IPS-20b (cell line): ENCODE data around the gene CORO1C.

Experiments used
- H3K27ac ChIP-seq: one replicate; pipeline ENCODE4 v1.5.1; 2013; ENCODE audit warnings: low read length
- H3K27me3 ChIP-seq: 2 replicates; pipeline ENCODE4 v1.6.1; 2013; ENCODE audit warnings: mild to moderate bottlenecking, low read length, inconsistent platforms; ENCODE audit not compliant: insufficient read depth
- H3K36me3 ChIP-seq: 2 replicates; pipeline ENCODE4 v1.6.1; 2013; ENCODE audit warnings: low read depth, mild to moderate bottlenecking, inconsistent platforms, low read length, moderate library complexity; ENCODE audit not compliant: insufficient read depth
- H3K4me1 ChIP-seq: 2 replicates; pipeline ENCODE4 v1.6.1; 2013; ENCODE audit warnings: mild to moderate bottlenecking, control low read depth, inconsistent platforms, low read length, moderate library complexity; ENCODE audit not compliant: insufficient read depth
- H3K4me3 ChIP-seq: 2 replicates; pipeline ENCODE4 v1.5.1; 2013; ENCODE audit warnings: mild to moderate bottlenecking, low read length, inconsistent platforms
- H3K9ac ChIP-seq: 2 replicates; pipeline ENCODE4 v1.6.1; 2013; ENCODE audit warnings: low read depth, mild to moderate bottlenecking, inconsistent platforms, low read length, moderate library complexity
- H3K9me3 ChIP-seq: 2 replicates; pipeline ENCODE4 v1.6.1; 2013; ENCODE audit warnings: mild to moderate bottlenecking, low read depth, low read length, inconsistent platforms; ENCODE audit not compliant: insufficient read depth

Gene CORO1C

GRCh38 chr12:108618079-108618952 is 113.0 kb downstream of the CORO1C start:
- no peak overlapping the region for H3K4me3 ChIP-seq
- no peaks in the 10 kb centered on the region; the same call in 1 of the 2 replicates for H3K9me3 ChIP-seq
- H3K36me3 ChIP-seq, result no peaks in the 10 kb centered on the region
- no peaks in the 10 kb centered on the region; the same call in 1 of the 2 replicates for H3K4me1 ChIP-seq
- no peak overlapping the region for H3K9ac ChIP-seq
- H3K27ac ChIP-seq, result no peak overlapping the region
- no peaks in the 10 kb centered on the region for H3K27me3 ChIP-seq

DNA sequence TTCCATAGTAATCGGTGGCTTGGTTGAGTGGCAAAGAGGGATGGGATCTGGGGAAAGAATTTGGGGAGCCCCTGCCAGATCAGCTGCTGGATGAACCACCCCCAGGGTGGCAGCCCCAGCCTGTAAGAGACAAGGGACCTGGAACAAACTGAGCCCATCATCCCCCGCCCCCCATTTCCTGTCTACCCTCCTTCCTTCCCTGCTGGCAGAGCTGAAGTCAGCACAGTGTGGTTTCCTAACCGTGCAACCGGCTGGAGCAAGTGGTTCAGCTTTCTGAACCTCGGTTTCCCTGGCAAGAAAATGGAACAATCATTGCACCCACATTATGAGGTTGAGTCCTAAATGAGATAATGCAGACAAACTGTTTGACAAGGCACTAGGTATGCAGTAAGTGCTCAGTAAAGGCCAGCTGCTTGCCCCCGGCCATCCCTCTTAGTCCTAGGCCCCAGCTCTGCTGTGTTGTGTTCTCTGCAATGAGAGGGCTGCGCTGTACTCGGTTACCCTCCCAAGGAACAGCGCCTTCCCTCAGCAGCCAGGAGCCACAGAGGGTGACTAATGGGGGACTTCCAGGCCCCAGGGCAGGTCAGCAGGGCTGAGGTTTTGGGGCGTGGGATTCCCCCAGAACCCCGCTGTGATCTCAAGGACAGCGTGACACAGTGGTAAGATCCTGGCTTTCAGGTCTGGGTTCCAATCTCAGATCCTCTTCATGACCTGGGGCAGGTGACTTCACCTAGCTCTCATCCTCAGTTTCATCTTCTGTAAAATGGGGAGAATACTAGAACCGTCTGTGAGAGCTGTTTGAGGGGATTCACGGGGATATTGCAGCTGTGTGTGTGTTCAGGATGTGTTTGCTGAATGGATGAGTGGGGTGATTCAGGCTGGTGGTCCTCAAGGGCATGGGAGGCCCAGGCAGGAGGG is 114.1 kb downstream of the CORO1C start:
- Histone ChIP-seq H3K4me3 (no peak overlapping the region), H3K9ac (no peak overlapping the region), H3K4me1 (no peaks in the 10 kb centered on the region; the same call in 1 of the 2 replicates), H3K36me3 (no peaks in the 10 kb centered on the region), H3K9me3 (no peaks in the 10 kb centered on the region; the same call in 1 of the 2 replicates), H3K27ac (no peak overlapping the region), H3K27me3 (no peaks in the 10 kb centered on the region)

GRCh38 chr12:108616359-108616758 is 115.0 kb downstream of the CORO1C start:
- Histone ChIP-seq H3K9ac (no peak overlapping the region), H3K27me3 (no peaks in the 10 kb centered on the region), H3K9me3 (no peaks in the 10 kb centered on the region; the same call in 1 of the 2 replicates), H3K36me3 (no peaks in the 10 kb centered on the region), H3K4me3 (no peak overlapping the region), H3K4me1 (no peaks in the 10 kb centered on the region), H3K27ac (no peak overlapping the region)

DNA sequence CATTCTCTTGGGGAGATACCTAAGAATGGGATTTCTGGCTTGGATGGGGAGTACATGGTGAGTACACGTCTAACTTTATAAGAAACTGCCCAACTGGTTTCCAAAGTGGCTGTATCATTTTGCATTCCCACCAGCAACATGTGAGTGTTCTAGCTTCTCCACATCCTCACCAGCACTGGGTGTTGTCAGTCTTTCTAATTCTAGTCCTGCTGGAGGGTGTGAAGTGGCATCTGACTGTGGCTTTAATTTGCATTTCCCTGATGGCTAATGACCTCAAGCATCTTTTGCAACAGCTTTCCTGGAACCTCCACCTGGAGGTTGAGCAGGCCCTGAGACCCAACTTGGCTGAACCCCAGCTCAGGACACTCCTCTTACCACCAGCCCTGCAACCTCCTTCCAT is 115.4 kb downstream of the CORO1C start:
- H3K9ac ChIP-seq, result no peak overlapping the region
- no peaks in the 10 kb centered on the region; the same call in 1 of the 2 replicates for H3K9me3 ChIP-seq

DNA sequence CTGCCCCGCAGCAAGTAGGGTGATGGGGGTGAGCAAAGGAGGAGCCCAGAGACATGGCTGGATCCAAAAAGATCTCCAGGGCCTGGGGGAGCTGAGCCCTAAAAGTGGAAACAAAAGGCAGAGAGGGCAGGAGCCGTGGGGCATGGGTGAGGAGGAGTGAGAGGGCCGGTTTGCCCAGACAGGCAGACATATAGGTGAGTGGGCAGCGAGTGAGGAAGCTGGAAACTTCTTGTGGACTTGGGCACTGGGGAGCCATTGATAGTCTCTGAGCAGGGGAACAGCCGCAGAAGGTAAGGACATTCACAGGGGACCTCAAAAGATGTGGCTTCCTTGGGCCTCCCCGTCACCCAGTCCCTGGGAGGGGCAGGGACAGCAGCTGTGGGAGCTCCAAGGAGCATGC is 116.7 kb downstream of the CORO1C start:
- no peaks in the 10 kb centered on the region for H3K36me3 ChIP-seq
- no peaks in the 10 kb centered on the region; the same call in 1 of the 2 replicates for H3K4me1 ChIP-seq
- H3K27me3 ChIP-seq, result no peaks in the 10 kb centered on the region
- H3K4me3 ChIP-seq, result no peak overlapping the region
- no peak overlapping the region for H3K27ac ChIP-seq
- no peaks in the 10 kb centered on the region; the same call in 1 of the 2 replicates for H3K9me3 ChIP-seq
- H3K9ac ChIP-seq, result no peak overlapping the region

More for the DNA sequence above, 115.4 kb downstream of the CORO1C start:
- Histone ChIP-seq H3K27me3 (no peaks in the 10 kb centered on the region), H3K4me1 (no peaks in the 10 kb centered on the region), H3K4me3 (no peak overlapping the region), H3K27ac (no peak overlapping the region), H3K36me3 (no peaks in the 10 kb centered on the region)

GRCh38 chr12:108614041-108614440 is 117.3 kb downstream of the CORO1C start:
- no peaks in the 10 kb centered on the region; the same call in 1 of the 2 replicates for H3K4me1 ChIP-seq
- H3K36me3 ChIP-seq, result no peaks in the 10 kb centered on the region
- H3K27ac ChIP-seq, result no peak overlapping the region
- H3K27me3 ChIP-seq, result no peaks in the 10 kb centered on the region
- H3K4me3 ChIP-seq, result no peak overlapping the region
- no peaks in the 10 kb centered on the region; the same call in 1 of the 2 replicates for H3K9me3 ChIP-seq
- H3K9ac ChIP-seq, result no peak overlapping the region

DNA sequence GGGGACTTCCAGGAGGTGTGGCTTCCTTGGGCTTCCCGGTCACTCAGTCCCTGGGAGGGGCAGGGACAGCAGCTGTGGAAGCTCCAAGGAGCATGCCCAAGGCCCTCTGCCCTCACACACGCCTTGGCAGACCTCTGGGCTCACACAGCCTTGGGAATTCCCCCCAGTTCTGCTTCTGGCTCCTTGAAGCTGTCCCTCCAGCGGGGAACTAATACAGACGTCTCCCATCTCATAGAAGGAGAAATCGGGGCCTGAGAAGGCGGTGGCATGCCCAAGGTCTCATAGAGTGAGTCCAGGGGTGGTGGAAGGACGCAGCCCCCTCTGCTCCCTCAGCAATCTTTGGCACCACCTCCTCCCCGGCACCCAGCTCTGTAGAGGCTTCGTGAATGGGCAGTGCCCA is 117.8 kb downstream of the CORO1C start:
- Histone ChIP-seq H3K27ac (no peak overlapping the region), H3K27me3 (no peaks in the 10 kb centered on the region), H3K36me3 (no peaks in the 10 kb centered on the region), H3K4me3 (no peak overlapping the region), H3K4me1 (no peaks in the 10 kb centered on the region; the same call in 1 of the 2 replicates), H3K9me3 (no peaks in the 10 kb centered on the region; the same call in 1 of the 2 replicates), H3K9ac (no peak overlapping the region)

DNA sequence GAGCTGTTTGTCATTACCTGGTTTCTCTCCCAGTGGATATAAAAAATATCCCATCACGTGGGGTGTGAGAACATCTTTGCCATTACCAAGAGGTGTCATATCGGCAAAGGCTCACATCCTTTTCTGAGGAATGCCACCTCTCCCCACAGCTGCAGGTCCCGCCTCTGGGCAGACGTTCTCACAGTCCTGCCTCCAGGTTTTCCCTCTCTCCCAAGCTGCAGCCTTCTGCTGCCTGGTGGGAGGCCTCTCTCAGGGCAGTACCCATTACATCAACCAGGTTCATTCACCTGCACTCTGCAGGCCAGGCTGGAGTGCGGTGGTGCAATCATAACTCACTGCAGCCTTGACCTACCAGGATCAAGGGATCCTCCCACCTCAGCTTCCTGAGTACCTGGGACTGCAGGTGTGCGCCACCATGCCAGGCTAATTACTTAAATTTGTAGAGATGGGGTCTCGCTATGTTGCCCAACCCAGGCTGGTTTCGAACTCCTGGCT is 118.5 kb downstream of the CORO1C start:
- H3K27ac ChIP-seq, result no peak overlapping the region
- no peaks in the 10 kb centered on the region for H3K27me3 ChIP-seq
- no peak overlapping the region for H3K4me3 ChIP-seq
- H3K9ac ChIP-seq, result no peak overlapping the region
- H3K36me3 ChIP-seq, result no peaks in the 10 kb centered on the region
- no peaks in the 10 kb centered on the region; the same call in 1 of the 2 replicates for H3K9me3 ChIP-seq
- no peaks in the 10 kb centered on the region; the same call in 1 of the 2 replicates for H3K4me1 ChIP-seq

DNA sequence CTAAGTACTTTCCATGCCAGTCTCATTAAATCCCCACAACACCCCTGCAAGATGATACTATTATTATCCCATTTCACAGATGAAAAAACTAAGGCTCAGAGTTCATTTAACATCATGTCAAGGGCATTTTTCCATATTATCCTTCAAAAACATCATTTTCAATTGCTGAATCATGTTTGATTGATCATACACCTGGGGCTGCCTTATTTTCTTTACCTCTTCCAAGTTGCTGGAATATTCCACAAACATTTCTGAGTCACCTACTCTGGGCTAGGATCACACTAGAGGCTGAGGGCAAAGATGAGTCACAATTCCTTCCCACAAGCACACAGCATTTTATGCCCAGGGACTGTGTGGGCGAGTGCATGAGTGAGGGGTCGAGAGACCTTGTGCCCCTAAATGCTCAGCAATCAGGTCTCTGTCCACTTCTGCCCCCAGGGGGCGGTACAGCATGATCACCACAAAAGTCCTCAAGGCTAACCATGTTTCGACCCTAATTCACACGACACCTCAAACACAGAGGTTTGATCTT is 119.4 kb downstream of the CORO1C start:
- Histone ChIP-seq H3K9ac (no peak overlapping the region), H3K27ac (no peak overlapping the region), H3K4me1 (no peaks in the 10 kb centered on the region; the same call in 1 of the 2 replicates), H3K27me3 (no peaks in the 10 kb centered on the region), H3K9me3 (no peaks in the 10 kb centered on the region; the same call in 1 of the 2 replicates), H3K36me3 (no peaks in the 10 kb centered on the region), H3K4me3 (no peak overlapping the region)

DNA sequence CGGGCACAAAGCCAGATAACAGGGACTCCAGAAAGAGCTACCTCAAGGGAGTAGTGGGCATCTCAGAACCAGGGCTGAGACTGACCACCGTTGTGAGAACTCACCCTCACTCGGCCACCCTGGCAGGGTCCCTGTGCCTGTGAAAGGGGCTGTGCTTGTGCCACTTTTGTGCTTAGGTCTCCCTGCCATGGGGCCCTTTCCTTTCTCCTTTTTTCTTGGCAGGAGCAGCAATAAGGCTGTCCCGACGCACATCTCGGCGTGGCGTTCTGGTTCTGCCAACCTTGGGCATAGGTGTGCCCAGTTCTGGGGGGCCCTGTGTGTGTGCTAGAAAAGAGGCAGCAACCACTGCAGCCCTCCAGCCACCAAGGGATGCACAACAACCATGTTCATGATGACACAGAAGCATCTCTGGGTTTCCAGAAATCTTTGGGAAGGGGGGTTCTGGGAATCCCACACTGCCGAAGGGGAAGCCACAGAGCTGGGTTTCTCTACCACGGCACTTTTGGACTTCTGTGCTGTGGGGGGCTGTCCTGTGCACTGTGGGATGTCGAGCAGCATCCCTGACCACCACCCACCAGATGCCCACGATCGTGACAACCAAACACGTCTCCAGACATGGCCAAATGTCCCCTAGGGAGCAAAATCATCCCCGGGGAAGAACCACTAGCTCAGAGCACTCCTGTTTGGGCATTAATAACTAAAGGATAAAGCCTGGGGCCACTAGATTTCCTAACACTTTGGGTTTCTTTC is 120.3 kb downstream of the CORO1C start:
- Histone ChIP-seq H3K27me3 (no peaks in the 10 kb centered on the region), H3K4me3 (no peak overlapping the region), H3K4me1 (no peaks in the 10 kb centered on the region; the same call in 1 of the 2 replicates), H3K9ac (no peak overlapping the region), H3K27ac (no peak overlapping the region), H3K36me3 (no peaks in the 10 kb centered on the region), H3K9me3 (no peaks in the 10 kb centered on the region; the same call in 1 of the 2 replicates)
